HG03060 (cell line): ENCODE results near the gene GAREM2.

Experiments
- ATAC-seq: cut with Tn5 transposase; IDR thresholded peaks from one replicate; pipeline ENCODE4 v1.9.1; 2021; ENCODE audit warnings: low read depth, moderate number of reproducible peaks; ENCODE audit not compliant: unreplicated experiment

Gene GAREM2

DNA sequence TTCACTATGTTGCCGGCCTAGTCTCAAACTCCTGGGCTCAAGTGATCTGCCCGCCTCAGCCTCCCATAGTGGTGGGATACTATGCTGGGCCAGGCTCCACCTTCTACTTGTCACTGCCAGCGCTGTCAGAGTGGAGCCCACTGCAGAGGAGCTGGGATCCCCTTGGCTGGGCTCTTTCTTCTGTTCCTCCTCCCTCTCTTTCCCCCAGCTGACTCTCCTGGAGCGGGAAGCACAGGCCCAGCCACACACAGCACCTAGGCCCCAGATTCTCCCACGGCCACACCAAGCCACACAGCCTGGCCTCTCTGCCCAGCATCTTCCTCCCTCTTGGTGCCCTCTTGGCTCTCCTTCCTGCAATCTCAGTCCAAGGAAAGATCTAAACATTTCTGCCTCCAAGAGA lies 3.7 kb upstream of the GAREM2 start:
- no peak for ATAC-seq

DNA sequence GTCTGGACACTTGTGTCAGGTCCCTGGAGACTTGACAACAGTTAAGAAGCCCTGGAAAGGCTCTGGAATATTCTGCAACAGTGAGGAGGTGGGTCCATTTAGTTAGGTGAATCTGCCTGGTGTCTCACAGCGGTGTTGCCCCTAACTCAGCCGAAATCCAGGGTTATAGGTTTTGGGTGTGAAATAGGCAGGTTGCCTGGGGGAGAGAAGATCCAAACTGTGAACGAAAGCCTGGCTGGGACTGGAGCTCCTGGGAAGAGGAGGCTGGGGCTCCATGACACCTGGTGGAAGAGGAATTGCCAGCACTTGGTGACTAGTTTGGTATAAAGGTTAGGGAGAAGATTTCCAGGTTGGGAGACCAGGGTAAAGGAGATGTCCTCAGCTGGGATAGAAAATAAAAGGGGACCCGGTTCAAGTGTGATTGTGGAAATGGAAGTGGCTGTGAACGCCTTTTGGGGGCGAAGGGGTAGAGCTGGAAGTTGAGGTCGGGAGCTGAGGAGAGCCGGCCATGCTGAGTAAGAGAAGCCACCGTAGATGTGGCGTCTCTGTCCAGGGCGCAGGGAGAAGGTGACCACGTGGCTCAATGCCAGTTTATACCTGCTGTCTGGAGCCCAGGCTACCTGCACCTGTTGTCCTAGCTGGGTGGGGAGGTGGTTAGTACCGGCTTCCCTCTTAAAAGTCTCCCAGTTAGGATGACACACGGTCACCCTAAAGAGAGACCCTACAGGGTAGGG lies 3.0 kb upstream of the GAREM2 start:
- ATAC-seq, result no peak

DNA sequence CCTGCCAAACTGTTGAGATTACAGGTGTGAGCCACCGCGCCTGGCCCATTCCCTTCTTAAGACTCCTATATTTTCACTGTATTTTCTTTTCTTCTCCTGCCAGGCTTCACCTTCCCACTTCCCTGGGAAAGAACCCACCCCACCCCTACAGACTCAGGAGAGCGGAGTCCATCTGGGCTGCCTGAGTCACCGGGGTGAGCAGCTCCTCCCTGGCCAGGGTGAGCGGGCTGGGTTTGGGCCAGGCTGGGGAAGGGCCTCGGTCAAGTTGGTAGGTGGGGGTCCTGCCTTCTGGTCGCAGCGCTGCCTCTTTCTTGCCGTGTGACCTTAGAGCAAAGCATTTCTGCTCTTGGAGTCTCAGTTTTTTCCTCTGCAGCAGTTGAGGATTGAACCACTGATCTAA lies 2.1 kb upstream of the GAREM2 start:
- ATAC-seq, result no peak

DNA sequence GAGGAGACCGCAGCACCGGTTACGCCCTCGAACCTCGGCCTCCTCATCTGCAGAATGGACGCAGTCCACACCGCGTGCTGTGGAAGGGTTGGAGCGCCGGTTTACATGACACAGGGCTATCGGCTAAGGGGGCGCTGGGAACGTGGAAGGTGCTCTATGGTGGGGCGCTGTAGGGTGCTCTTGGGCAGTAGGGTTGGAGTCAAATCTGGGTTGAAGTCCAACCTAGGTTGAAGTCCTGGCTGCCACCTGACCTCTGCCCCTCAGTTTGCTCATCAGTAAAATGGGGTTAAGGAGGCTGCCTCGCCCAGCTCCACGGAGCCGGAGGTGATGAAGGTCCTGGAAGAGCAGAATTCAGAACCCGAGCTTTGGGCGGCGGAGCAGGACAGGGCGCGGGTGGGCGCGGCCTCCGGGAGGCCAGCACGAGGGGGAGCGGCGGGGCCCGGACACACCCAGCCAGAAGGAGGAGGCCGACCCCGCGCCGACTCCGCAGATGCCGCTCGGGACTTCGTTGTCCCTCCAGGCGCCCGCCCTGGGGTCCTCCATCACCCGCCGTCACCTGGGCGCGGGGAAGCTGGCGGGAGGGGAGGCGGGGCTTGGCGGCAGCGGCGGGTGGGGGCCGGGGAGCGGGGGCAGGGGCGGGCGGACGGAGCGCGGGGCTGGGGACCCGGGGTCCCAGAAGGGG lies 558 bp upstream of the GAREM2 start:
- no peak for ATAC-seq

DNA sequence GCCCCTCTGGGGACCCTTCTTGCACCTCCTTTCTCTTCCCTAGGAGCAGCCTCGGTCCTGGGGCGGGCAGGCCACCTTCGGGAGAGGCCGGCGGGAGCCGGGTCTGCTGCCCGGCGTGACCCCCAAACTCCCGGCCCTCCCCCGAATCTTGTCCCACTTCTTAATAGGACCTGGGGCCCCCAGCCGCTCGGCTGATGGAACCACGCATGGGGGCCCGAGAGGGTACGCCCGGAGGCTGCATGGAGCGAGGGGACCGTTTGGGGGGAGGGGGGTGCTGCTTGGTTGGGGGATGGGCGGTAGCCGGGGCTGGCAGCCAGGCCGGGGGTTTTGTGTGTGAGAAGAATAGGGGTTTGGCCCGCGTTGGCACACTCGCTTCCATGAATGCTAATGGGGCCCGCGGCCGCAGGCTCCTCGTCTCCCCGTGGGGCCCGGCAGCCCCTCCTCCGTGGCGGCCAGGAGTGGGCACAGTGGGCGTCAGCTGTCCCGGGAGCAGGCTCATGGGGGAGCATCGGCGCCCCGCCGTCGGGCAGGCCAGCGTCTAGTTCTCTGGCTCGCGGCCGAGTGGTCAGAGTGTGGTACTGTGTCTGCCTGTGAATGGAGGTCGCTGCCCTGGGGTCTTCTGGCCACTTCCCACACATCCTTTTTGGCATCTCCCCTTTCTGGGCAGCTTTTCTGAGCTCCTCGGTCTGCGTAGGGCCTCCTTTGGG lies 1.0 kb downstream of the GAREM2 start:
- no peak for ATAC-seq

DNA sequence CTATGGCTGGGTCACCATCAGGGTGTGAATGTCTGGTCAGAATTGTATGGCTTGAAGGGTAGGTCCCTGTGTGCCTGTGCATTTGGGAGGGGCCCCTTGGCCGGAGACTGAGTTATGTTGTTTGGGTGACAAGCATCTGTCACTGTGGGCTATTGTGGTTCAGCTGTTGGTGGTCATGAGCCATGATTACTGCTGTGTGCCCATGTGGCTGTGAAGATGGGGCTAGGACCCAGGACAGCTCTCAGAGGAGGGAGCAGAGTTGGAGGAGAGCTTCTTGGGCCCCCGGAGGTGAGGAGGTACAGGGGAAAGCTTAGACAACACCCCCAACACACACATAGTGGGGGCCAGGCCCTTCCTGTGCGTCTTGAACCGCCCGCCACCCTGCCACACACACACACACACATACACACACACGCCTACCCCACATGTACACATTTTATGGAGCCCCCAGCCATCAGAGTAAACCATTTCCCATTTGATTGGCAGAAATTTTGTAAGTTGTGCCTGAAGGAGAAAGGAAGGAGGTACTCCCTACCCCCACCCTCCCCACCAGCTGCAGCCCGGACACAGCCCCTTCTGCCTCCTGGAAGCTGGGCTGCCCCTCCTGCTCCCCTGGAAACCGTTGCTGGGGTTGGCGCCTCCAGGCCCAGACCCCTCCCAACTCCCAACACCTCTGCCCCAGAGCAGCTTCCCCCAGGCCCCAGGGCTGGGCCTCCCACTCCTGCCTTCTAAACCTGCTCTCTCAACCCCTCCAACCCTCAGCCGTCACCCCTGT lies 2.0 kb downstream of the GAREM2 start:
- no peak for ATAC-seq

DNA sequence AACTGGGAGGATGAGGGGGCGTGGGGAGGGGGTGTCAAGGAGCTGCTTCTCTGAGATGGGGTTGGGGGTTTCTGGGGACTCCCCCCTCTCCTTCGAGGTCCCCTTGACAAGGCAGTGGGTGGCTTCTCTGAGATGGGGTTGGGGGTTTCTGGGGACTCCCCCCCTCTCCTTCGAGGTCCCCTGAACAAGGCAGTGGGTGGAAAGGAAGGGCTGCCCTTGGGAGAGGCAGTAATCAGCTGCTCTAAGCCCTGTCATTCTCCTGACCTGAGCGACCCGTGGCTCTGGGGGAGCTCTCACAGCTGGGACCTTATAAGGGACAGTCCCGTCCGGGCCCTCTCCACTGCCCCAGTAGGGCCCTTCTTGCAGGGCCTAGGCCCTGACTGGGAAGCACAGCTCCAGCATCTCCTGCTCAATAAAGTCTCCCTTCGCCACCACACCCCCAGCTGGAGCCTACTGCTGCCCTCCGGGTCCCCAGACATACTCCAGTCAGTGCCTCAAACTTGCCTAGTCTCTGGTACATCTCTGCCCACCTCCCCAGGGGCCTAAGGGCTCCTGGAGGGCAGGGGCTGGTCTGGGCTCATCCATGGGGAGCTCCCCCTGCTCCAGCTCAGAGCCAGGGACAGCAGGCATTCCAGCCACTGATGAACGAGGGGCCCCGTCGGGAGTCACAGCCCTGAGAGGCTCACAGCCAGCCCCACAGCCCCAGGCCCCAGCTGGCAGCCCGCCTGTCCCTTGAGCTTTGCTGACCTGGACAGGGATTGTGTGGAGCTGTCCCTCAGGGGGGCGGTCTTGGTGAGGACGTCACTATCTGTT lies 2.8 kb downstream of the GAREM2 start:
- ATAC-seq, result no peak

DNA sequence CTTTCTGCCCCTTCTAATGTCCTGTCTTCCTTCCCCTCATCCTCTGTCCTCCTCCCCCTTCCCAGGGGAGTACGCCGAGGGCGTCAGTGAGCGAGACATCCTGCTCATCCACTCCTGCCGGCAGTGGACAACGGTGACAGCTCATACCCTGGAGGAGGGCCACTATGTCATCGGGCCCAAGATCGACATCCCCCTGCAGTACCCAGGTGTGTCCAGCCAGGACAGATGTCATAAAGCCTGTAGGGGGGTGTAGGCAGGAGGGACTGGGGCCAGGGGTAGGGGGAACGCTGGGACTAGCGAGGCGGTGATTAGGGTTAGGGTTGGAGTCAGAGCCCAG lies 3.4 kb downstream of the GAREM2 start:
- no peak for ATAC-seq

DNA sequence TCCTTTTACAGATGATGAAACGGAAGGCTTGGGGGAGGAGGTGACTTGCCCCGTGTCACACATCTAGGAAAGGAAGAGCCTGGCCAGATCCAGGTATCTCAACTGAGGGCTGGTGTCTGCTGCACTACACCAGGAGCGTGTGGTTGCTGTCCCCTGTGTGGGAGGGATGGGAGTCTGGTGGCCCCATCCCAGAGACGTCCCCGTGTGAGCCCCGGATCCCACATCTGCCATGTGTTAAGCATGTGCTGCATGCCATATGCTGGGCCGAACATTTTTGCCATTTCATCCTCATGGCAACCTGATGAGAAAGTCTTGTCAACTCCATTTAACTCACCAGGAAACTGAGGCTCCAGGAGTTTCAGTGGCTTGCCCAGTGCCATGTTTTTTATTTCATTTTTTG lies 4.2 kb downstream of the GAREM2 start:
- ATAC-seq, result no peak

DNA sequence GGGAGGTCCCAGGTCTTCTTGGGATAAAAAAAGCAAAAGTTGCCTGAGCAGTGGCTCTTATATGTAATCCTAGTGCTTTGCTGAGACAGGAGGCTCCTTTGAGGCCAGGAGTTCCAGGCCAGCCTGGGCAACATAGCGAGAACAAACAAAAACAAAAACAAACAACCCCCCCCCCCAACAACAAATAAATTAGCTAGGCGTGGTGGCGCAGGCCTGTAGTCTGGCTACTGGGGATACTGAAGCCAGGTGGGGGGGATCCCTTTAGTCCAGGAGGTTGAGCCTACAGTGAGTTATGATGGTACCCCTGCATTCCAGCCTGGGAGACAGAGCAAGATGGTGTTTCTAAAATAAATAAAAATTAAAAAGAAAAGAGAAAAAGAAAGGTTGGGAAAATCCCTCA lies 5.4 kb downstream of the GAREM2 start:
- ATAC-seq, result no peak

DNA sequence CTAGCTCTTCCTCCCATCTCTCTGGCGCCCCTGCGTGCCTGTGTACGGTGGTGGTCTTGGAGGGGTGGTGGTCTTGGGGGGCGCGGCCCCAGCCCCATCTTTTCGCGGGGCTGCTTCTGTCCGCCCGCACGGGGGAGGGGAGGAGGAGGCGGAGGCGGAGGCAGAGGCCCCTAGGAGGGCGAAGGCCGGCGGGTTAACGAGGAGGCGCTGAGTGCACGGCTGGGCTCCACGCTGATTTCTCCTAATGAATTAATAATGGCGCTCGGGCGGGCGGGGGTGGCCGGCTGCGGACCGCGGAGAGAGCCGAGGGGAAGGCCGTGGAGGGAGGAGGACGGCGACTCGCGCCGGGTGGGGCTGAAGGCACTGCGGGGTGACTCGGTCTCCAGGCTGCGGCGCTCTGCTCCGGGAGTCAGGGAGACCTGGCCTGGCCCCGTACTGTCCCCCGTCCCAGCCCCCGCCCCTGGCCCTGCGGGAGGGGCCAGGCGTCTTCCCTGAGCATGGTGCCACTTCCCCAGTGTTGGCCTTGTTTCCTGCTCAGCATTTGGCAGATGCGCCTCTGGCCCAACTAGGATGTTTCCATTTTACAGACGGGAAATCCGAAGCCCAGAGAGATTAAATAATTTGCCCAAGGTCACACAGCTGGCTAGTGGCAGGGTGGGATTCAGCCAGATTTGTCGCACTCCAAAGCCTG lies 6.0 kb downstream of the GAREM2 start:
- ATAC-seq, result no peak

DNA sequence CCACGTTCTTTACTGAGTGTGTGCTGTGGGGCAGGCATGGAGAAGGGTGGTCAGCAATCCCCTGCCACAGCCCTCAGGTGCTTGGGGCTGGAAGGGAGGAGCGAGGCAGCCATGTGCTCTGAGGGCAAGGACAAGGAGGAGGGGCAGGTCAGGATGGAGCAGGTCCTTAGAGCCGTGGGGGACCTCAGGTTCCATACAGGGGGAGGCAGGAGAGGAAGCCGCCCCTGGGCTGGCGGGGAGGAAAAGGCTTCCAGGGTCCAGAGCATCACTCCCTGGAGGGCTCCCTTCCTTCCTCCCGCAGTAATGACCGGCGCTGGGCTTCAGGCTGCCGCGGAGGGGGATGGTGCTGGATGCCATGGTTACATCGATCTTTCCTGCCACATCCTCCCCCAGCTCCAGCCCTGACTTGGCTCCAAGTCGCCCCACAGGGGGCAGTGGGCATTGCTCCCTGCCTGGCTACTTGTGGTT lies 6.6 kb downstream of the GAREM2 start:
- ATAC-seq, result no peak

DNA sequence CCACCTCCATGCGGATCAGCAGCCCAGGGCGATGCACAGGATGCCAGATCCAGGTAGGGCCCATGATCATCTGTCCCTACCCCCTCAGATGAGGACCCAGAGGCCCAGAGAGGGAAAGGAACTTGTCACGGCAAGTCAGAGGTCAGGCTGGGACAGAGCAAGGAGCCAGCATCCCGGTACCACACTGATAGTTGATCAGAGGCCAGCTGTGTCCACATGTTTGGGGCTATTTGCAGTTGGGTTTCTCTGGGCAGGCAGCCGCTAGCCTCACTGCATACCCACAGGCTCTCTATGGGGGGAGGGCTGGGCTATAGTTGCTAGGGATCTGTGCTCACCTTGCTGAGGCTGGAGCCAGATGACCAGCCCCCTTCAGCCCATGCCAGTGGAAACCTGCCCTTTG lies 9.6 kb downstream of the GAREM2 start:
- ATAC-seq, result no peak

DNA sequence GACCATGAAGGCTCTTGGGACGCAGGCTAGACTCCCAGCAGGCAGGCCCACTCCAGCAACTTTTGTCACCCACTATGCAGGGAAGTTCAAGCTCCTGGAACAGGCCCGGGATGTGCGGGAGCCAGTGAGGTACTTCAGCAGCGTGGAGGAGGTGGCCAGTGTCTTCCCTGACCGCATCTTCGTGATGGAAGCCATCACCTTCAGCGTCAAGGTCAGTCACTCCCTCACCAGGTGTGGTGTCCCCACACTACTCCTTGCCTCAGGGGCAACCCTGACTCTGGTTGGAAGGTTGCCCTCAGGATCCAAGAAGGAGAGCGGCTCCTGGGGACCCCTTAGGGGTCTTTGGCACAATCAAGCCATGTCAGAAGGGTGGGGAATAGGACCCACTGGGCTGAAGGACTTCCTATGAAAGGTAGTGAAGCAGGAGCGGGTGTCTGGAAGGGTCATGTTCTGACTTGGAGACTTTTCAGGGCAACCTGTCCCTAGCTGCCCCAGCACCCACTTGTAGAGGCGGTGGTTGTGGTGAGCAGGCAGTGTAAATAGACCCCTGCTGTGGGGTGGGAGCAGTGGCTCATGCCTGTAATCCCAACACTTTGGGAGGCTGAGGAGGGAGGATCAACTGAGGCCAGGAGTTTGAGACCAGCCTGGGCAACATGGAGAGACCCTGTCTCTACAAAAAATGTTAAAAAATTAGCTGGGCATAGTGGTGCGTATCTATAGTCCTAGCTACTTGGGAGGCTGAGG lies 10.2 kb downstream of the GAREM2 start:
- no peak for ATAC-seq

DNA sequence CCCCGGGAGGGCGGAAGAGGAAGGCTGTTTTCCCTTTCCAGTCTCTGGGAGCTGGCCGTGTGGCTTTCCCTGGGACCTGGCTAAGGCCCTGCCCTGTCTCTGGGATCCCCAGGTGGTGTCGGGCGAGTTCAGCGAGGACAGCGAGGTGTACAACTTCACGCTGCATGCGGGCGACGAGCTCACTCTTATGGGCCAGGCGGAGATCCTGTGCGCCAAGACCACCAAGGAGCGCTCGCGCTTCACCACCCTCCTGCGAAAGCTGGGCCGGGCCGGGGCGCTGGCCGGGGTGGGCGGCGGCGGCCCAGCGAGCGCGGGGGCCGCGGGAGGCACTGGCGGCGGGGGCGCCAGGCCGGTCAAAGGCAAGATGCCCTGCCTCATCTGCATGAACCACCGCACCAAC lies 11.2 kb downstream of the GAREM2 start:
- ATAC-seq, result no peak

DNA sequence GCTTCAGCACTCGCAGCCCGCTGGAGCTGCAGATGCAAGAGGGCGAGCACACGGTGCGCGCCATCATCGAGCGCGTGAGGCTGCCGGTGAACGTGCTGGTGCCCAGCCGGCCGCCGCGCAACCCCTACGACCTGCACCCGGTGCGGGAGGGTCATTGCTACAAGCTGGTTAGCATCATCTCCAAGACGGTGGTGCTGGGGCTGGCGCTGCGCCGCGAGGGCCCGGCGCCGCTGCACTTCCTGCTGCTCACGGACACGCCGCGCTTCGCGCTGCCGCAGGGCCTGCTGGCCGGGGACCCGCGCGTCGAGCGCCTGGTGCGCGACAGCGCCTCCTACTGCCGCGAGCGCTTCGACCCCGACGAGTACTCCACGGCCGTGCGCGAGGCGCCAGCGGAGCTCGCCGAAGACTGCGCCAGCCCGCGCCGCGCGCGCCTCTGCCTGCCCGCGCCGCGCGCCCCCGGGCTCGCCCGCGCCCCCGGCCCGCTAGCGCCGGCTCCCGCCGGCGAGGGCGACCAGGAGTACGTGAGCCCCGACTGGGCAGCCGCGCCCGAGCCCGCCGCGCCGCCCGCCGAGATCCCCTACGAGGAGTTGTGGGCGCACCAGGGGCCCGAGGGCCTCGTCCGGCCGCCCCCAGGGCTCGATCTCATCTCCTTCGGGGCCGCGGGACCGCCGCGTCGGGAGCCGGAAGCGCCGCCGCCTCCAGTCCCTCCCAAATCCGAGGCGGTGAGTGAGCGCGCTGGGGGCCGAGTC lies 11.8 kb downstream of the GAREM2 start:
- no peak for ATAC-seq

DNA sequence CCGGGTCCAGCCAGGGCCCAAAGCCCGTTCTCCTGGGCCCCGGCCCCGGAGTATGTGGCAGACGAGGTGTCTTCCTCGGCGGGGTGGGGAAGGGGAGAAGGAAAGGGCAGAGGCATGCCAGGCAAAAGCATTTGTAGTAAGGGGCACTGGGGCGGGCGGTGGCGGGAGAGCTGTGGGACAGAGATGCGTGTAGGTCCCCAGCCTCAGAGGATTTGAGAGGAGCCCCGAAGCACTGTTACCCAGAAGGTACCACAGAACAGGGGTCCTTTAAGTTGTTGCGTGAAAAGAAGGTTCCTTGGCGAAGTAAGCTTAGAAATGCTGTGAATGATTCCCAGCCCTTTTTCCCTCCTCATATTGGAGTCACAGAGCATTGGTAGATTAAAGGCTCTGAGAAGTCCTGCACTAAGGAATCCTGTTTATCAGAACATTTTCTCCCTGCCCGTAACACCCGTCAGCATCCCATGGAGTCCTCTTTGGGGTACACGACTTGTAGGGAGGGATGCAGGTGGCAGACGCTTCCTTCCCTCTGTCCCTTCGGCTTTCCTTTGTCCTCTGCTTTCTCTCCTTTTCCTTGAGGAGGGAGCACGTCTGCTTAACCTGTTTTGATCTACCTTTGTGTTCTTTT lies 12.5 kb downstream of the GAREM2 start:
- ATAC-seq, result no peak
